ENCODE results near the gene EVL.

- no peak for TF ChIP-seq CTCF (IDR thresholded peaks at IDR 0.05)
- TF ChIP-seq POLR2A (IDR thresholded peaks at IDR 0.05) = no peak
Measured at GRCh38 chr14:100118396-100119011, 53.3 kb downstream of the EVL start.
